Nephron (organoid): Measurements from ENCODE around the gene TOM1L2.

Experiments
- H3K27ac Mint-ChIP-seq, 3 experiments: 2 replicates each; pipeline ENCODE4 v1.8.0; 2020; ENCODE audit warnings: mixed read lengths in 3 of 3, mild to moderate bottlenecking in 2 of 3, moderate library complexity in 1 of 3
- H3K27me3 Mint-ChIP-seq: 2 replicates; pipeline ENCODE4 v1.8.0; 2021; ENCODE audit warnings: low read depth, mild to moderate bottlenecking, moderate library complexity, mixed read lengths
- H3K36me3 Mint-ChIP-seq: 2 replicates; pipeline ENCODE4 v1.8.0; 2020; ENCODE audit warnings: low read depth, mixed read lengths
- H3K4me1 Mint-ChIP-seq: 2 replicates; pipeline ENCODE4 v1.8.0; 2020; ENCODE audit warnings: mixed read lengths
- H3K4me3 Mint-ChIP-seq, 3 experiments: 2 replicates each; pipeline ENCODE4 v1.8.0; 2020; ENCODE audit warnings: mild to moderate bottlenecking in 3 of 3, mixed read lengths in 3 of 3, moderate library complexity in 2 of 3
- H3K9me3 Mint-ChIP-seq: 2 replicates; pipeline ENCODE4 v1.8.0; 2020; ENCODE audit warnings: mixed read lengths
- CTCF ChIP-seq, 3 experiments: fragments of 200-600 bp; sonication (generic); IDR thresholded peaks; one replicate each; pipeline ENCODE4 v1.5.0; 2021; ENCODE audit warnings: antibody characterized with exemption in 3 of 3; ENCODE audit not compliant: unreplicated experiment in 3 of 3

The TOM1L2 gene

GRCh38 chr17:17859909-17860765 is 112.1 kb downstream of the TOM1L2 start:
- peak; percentile 88 to 95 (median 94) for TF ChIP-seq CTCF (IDR thresholded peaks at IDR 0.05; ENCODE audit: unreplicated experiment in 3 of 3)
- H3K4me3 Mint-ChIP-seq: no peak overlapping the region
- H3K27ac Mint-ChIP-seq: no peak overlapping the region
- no peaks in the 10 kb centered on the region for H3K27me3 Mint-ChIP-seq
- peaks cover 32% of the 10 kb centered on the region for H3K4me1 Mint-ChIP-seq
- H3K36me3 Mint-ChIP-seq: peaks cover 4% of the 10 kb centered on the region
- H3K9me3 Mint-ChIP-seq: no peaks in the 10 kb centered on the region

GRCh38 chr17:17857496-17857895 is 114.7 kb downstream of the TOM1L2 start:
- no peaks in the 10 kb centered on the region for H3K27me3 Mint-ChIP-seq
- peaks cover 40% of the 10 kb centered on the region for H3K4me1 Mint-ChIP-seq
- H3K9me3 Mint-ChIP-seq: no peaks in the 10 kb centered on the region
- no peak overlapping the region for H3K4me3 Mint-ChIP-seq
- H3K36me3 Mint-ChIP-seq: no peaks in the 10 kb centered on the region
- H3K27ac Mint-ChIP-seq: peak overlapping the region in 1 of 3 experiments; percentile 31
- TF ChIP-seq CTCF (IDR thresholded peaks at IDR 0.05; ENCODE audit: unreplicated experiment in 3 of 3): no peak

- Mint-ChIP-seq H3K4me1 (peaks cover 43% of the 10 kb centered on the region), H3K27me3 (no peaks in the 10 kb centered on the region), H3K4me3 (no peak overlapping the region), H3K27ac (peak overlapping the region in 2 of 3 experiments; percentile 59 to 87), H3K9me3 (no peaks in the 10 kb centered on the region), H3K36me3 (no peaks in the 10 kb centered on the region)
- TF ChIP-seq CTCF (IDR thresholded peaks at IDR 0.05; ENCODE audit: unreplicated experiment in 3 of 3): no peak
These were observed 115.8 kb downstream of the TOM1L2 start for GRCh38 chr17:17856386-17856785.

DNA sequence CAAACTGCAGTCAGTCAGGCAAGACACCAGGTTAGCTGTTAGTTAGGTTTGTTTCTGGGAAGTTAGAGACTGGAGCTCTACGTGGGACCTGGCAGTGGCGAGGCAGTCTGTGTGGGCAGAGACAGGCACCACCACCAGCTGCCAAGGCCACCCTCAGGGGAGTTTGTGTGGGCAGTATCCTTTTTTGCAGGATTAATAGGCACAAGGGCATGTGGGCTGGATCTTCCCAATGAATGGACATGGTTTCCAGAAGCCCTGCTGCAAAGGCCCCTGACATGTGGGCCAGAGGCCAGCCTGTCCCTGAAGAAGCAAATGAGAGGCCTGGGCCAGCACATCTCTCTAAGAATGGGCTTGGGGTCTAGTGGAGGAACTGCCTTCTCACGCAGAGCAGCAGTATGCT is 116.2 kb downstream of the TOM1L2 start:
- Mint-ChIP-seq H3K27ac (peak overlapping the region; percentile 75 to 87 (median 83)), H3K9me3 (no peaks in the 10 kb centered on the region), H3K36me3 (no peaks in the 10 kb centered on the region), H3K27me3 (no peaks in the 10 kb centered on the region), H3K4me1 (peaks cover 47% of the 10 kb centered on the region), H3K4me3 (no peak overlapping the region)
- no peak for TF ChIP-seq CTCF (IDR thresholded peaks at IDR 0.05; ENCODE audit: unreplicated experiment in 3 of 3)

- peaks cover 56% of the 10 kb centered on the region for H3K4me1 Mint-ChIP-seq
- TF ChIP-seq CTCF (IDR thresholded peaks at IDR 0.05; ENCODE audit: unreplicated experiment in 3 of 3): no peak
- peak overlapping the region; percentile 27 to 81 (median 78) for H3K27ac Mint-ChIP-seq
- no peak overlapping the region for H3K4me3 Mint-ChIP-seq
- H3K9me3 Mint-ChIP-seq: no peaks in the 10 kb centered on the region
- H3K27me3 Mint-ChIP-seq: no peaks in the 10 kb centered on the region
- H3K36me3 Mint-ChIP-seq: no peaks in the 10 kb centered on the region
These were observed 118.3 kb downstream of the TOM1L2 start for GRCh38 chr17:17853811-17854447.
